ENCODE data around the gene MPO. TPM values are rescaled to one million over a fixed set of nuclear protein-coding genes. Genes with fewer than 3 reads are reported as not detected.

MPO gene
- total and polyA plus RNA-seq, 2 donors (not counting 1 experiment from before 2014, with no cell fraction given), result 0.01 TPM; not detected in 1

DNA sequence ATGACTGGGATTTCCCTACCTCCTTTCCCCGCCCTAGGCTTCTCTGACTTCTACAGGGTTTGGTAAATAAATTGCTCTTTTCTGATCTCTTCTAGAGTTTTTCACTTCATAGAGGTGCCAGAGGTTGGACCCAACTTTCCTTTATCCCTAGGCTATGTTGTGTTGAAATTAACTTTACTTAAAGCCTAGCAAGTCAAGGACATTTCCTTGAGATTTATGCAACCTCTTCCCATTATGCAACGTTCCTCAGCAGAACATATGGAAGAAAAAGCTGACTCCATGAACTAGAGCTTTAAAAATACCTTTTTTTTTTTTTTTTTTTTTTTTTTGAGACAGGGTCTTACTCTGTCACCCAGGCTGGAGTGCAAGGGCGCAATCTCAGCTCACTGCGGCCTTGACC, 15.5 kb downstream of the MPO start:
- H3K4me2 ChIP-seq (ENCODE audit: extremely low read depth, insufficient read depth, low read length), result no peak overlapping the region
- H4K20me1 ChIP-seq (ENCODE audit: control insufficient read depth, extremely low read depth, insufficient read depth, low read length), result no peaks in the 10 kb centered on the region
- no peaks in the 10 kb centered on the region for H3K79me2 ChIP-seq (ENCODE audit: control insufficient read depth, insufficient read depth, low read length)
- H3K27me3 ChIP-seq (ENCODE audit: control insufficient read depth, insufficient read depth, low read length), result peaks cover 2% of the 10 kb centered on the region
- H2AFZ ChIP-seq (ENCODE audit: low read length), result no peak overlapping the region
- no peak for TF ChIP-seq EZH2 (IDR thresholded peaks at IDR 0.05; ENCODE audit: low read length, missing control alignments)
- TF ChIP-seq, protein P1, sequence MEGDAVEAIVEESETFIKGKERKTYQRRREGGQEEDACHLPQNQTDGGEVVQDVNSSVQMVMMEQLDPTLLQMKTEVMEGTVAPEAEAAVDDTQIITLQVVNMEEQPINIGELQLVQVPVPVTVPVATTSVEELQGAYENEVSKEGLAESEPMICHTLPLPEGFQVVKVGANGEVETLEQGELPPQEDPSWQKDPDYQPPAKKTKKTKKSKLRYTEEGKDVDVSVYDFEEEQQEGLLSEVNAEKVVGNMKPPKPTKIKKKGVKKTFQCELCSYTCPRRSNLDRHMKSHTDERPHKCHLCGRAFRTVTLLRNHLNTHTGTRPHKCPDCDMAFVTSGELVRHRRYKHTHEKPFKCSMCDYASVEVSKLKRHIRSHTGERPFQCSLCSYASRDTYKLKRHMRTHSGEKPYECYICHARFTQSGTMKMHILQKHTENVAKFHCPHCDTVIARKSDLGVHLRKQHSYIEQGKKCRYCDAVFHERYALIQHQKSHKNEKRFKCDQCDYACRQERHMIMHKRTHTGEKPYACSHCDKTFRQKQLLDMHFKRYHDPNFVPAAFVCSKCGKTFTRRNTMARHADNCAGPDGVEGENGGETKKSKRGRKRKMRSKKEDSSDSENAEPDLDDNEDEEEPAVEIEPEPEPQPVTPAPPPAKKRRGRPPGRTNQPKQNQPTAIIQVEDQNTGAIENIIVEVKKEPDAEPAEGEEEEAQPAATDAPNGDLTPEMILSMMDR (conservative IDR thresholded peaks at IDR 0.05 in 1 of 2, IDR thresholded peaks at IDR 0.05 in 1 of 2; ENCODE audit: low read depth in 1 of 2, low read length in 2 of 2), result no peak
- no peak overlapping the region for H3K9ac ChIP-seq (ENCODE audit: insufficient read depth, low read length)
- no peaks in the 10 kb centered on the region for H3K4me1 ChIP-seq (ENCODE audit: control insufficient read depth, extremely low read depth, insufficient read depth, low read length)
- H3K9me3 ChIP-seq (ENCODE audit: control insufficient read depth, insufficient read depth, low read depth, low read length), result no peaks in the 10 kb centered on the region
- no peak overlapping the region for H3K27ac ChIP-seq (ENCODE audit: insufficient read depth, low read length)
- H3K36me3 ChIP-seq (ENCODE audit: control insufficient read depth, insufficient read depth, low read length), result no peaks in the 10 kb centered on the region
- no peak overlapping the region for H3K4me3 ChIP-seq (replicated peaks in 1 of 4; ENCODE audit: control extremely low read depth in 1 of 4, insufficient read depth in 1 of 4, low read depth in 3 of 4, low read length in 4 of 4)
- DNase-seq (ENCODE audit: low read depth in 2 of 2), result no peak

DNA sequence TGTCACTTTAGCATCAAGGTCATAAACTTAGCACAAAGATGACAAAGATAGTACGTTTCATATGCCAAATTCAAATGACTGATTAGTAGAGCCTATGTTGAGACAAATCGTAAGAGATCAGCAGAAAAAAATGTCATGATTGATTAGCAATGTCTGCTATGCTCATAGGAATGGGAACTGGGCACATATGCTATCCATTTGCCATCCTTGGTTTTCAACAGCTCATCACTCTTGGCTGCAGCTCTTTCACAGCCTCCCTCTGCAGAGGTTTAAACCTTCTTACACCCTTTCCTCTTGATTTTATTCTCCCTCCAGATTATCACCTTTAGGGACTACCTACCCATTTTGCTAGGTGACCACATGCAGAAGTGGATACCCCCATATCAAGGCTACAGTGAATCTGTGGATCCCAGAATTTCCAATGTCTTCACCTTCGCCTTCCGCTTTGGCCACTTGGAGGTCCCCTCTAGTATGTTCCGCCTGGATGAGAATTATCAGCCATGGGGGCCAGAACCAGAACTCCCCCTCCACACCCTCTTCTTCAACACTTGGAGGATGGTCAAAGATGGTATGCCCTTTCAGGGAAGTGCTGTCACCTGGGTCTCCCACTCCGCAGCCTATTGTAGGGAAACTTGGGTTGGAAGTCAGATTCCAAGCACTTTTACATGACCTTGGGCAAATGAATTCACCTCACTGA, 16.2 kb downstream of the MPO start:
- DNase-seq (ENCODE audit: low read depth in 2 of 2), result no peak
- peaks cover 2% of the 10 kb centered on the region for H3K27me3 ChIP-seq (ENCODE audit: control insufficient read depth, insufficient read depth, low read length)
- TF ChIP-seq, protein P1 (conservative IDR thresholded peaks at IDR 0.05 in 1 of 2, IDR thresholded peaks at IDR 0.05 in 1 of 2; ENCODE audit: low read depth in 1 of 2, low read length in 2 of 2), result no peak

DNA sequence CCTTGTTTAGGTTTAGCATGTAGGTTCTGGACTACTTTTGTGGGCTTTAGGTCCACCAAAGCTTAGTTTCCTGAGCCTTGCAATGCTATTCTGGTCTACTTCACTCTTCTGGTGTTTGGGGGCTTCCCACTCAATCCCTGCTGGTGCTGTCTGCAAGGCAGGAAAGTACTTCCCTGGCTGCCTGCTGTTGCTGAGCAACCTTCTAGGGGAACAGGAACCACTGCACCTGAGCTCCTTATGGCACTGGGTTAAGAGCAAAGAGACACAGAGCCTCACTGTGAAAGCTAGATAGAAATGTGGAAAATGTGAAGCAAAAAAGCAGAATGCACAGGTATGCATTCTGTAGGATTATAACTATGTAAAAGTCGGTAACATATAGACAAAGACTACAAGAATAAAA, 17.0 kb downstream of the MPO start:
- H3K4me3 ChIP-seq (replicated peaks in 1 of 4; ENCODE audit: control extremely low read depth in 1 of 4, insufficient read depth in 1 of 4, low read depth in 3 of 4, low read length in 4 of 4), result no peak overlapping the region

More for the DNA sequence above, 16.2 kb downstream of the MPO start:
- Histone ChIP-seq H3K79me2 (ENCODE audit: control insufficient read depth, insufficient read depth, low read length) (no peaks in the 10 kb centered on the region), H3K4me3 (replicated peaks in 1 of 4; ENCODE audit: control extremely low read depth in 1 of 4, insufficient read depth in 1 of 4, low read depth in 3 of 4, low read length in 4 of 4) (no peak overlapping the region), H3K4me1 (ENCODE audit: control insufficient read depth, extremely low read depth, insufficient read depth, low read length) (no peaks in the 10 kb centered on the region), H4K20me1 (ENCODE audit: control insufficient read depth, extremely low read depth, insufficient read depth, low read length) (no peaks in the 10 kb centered on the region), H3K36me3 (ENCODE audit: control insufficient read depth, insufficient read depth, low read length) (no peaks in the 10 kb centered on the region), H3K27ac (ENCODE audit: insufficient read depth, low read length) (no peak overlapping the region), H3K9me3 (ENCODE audit: control insufficient read depth, insufficient read depth, low read depth, low read length) (no peaks in the 10 kb centered on the region), H3K4me2 (ENCODE audit: extremely low read depth, insufficient read depth, low read length) (no peak overlapping the region), H3K9ac (ENCODE audit: insufficient read depth, low read length) (no peak overlapping the region), H2AFZ (ENCODE audit: low read length) (no peak overlapping the region)

More for the DNA sequence above, 17.0 kb downstream of the MPO start:
- H2AFZ ChIP-seq (ENCODE audit: low read length), result no peak overlapping the region
- H3K4me2 ChIP-seq (ENCODE audit: extremely low read depth, insufficient read depth, low read length), result no peak overlapping the region
- H3K9me3 ChIP-seq (ENCODE audit: control insufficient read depth, insufficient read depth, low read depth, low read length), result no peaks in the 10 kb centered on the region
- no peaks in the 10 kb centered on the region for H4K20me1 ChIP-seq (ENCODE audit: control insufficient read depth, extremely low read depth, insufficient read depth, low read length)
- no peak overlapping the region for H3K9ac ChIP-seq (ENCODE audit: insufficient read depth, low read length)
- H3K27ac ChIP-seq (ENCODE audit: insufficient read depth, low read length), result no peak overlapping the region
- TF ChIP-seq, protein P1 (conservative IDR thresholded peaks at IDR 0.05 in 1 of 2, IDR thresholded peaks at IDR 0.05 in 1 of 2; ENCODE audit: low read depth in 1 of 2, low read length in 2 of 2), result no peak
- TF ChIP-seq EZH2 (IDR thresholded peaks at IDR 0.05; ENCODE audit: low read length, missing control alignments), result no peak
- H3K79me2 ChIP-seq (ENCODE audit: control insufficient read depth, insufficient read depth, low read length), result no peaks in the 10 kb centered on the region
- no peak for DNase-seq (ENCODE audit: low read depth in 2 of 2)
- H3K36me3 ChIP-seq (ENCODE audit: control insufficient read depth, insufficient read depth, low read length), result no peaks in the 10 kb centered on the region
- H3K4me1 ChIP-seq (ENCODE audit: control insufficient read depth, extremely low read depth, insufficient read depth, low read length), result no peaks in the 10 kb centered on the region
- peaks cover 2% of the 10 kb centered on the region for H3K27me3 ChIP-seq (ENCODE audit: control insufficient read depth, insufficient read depth, low read length)
